CD14-positive monocyte (primary cell): Measurements from ENCODE around the gene DNAJC27. TPM values are rescaled to one million over a fixed set of nuclear protein-coding genes. Genes with fewer than 3 reads are reported as not detected.

Source experiments
- DNase-seq, 3 donors: peaks; one replicate each; pipeline ENCODE4 v3.0.0-alpha.2; 2011 to 2022
- H2AFZ ChIP-seq: 2 replicates; pipeline ENCODE4 v1.6.0; 2012; ENCODE audit warnings: mild to moderate bottlenecking, low read depth, low read length, inconsistent platforms; ENCODE audit not compliant: insufficient read depth, poor library complexity, severe bottlenecking
- H3K27ac ChIP-seq, 2 donors: 1 replicate in 1 of 2; 2 replicates in 1 of 2; pipeline ENCODE4 v1.5.1; 2012 to 2013; ENCODE audit warnings: low read length in 2 of 2, control low read depth in 1 of 2, inconsistent platforms in 1 of 2, low read depth in 1 of 2, mild to moderate bottlenecking in 1 of 2
- H3K27me3 ChIP-seq, 2 donors: one replicate each; pipeline versions ENCODE4 v1.6.0 to v1.6.1; 2011 to 2013; ENCODE audit warnings: low read length in 2 of 2; ENCODE audit not compliant: control insufficient read depth in 2 of 2, insufficient read depth in 2 of 2
- H3K36me3 ChIP-seq, 2 donors: replicated peaks in 1 of 2; 1 replicate in 1 of 2; 2 replicates in 1 of 2; pipeline versions ENCODE4 v1.5.1 to v1.6.1; 2012 to 2013; ENCODE audit warnings: low read length in 2 of 2, control low read depth in 1 of 2, inconsistent platforms in 1 of 2, mild to moderate bottlenecking in 1 of 2; ENCODE audit not compliant: insufficient read depth in 2 of 2, control insufficient read depth in 1 of 2
- H3K4me1 ChIP-seq, 2 donors: 1 replicate in 1 of 2; 2 replicates in 1 of 2; pipeline versions ENCODE4 v1.5.1 to v1.6.1; 2012 to 2013; ENCODE audit warnings: low read length in 2 of 2, control low read depth in 1 of 2, inconsistent platforms in 1 of 2, mild to moderate bottlenecking in 1 of 2, moderate library complexity in 1 of 2; ENCODE audit not compliant: insufficient read depth in 2 of 2, control insufficient read depth in 1 of 2
- H3K4me2 ChIP-seq: replicated peaks from 2 replicates; pipeline ENCODE3; 2012; ENCODE audit warnings: low read length, moderate library complexity, mild to moderate bottlenecking; ENCODE audit not compliant: poor library complexity, severe bottlenecking; ENCODE audit errors: extremely low read depth
- H3K4me3 ChIP-seq, 3 experiments: fragments of 200-600 bp in 1 of 3; sonication (generic) in 1 of 3; replicated peaks in 1 of 3; 1 replicate in 2 of 3; 2 replicates in 1 of 3; pipeline ENCODE4 v1.5.1; 2011 to 2013; ENCODE audit warnings: low read length in 3 of 3, mild to moderate bottlenecking in 3 of 3, control low read depth in 2 of 3, low read depth in 2 of 3, inconsistent platforms in 1 of 3, moderate library complexity in 1 of 3
- H3K79me2 ChIP-seq: 2 replicates; pipeline ENCODE4 v1.6.0; 2012; ENCODE audit warnings: mild to moderate bottlenecking, control low read depth, inconsistent platforms, low read length, moderate library complexity; ENCODE audit not compliant: insufficient read depth
- H3K9ac ChIP-seq: 2 replicates; pipeline ENCODE4 v1.6.0; 2017; ENCODE audit warnings: low read length, mild to moderate bottlenecking; ENCODE audit not compliant: insufficient read depth, poor library complexity, severe bottlenecking
- H3K9me3 ChIP-seq, 2 donors: replicated peaks in 1 of 2; 1 replicate in 1 of 2; 2 replicates in 1 of 2; pipeline versions ENCODE4 v1.5.1 to v1.6.1; 2012 to 2013; ENCODE audit warnings: low read length in 2 of 2, control low read depth in 1 of 2; ENCODE audit not compliant: control insufficient read depth in 1 of 2, insufficient read depth in 1 of 2
- H4K20me1 ChIP-seq: 2 replicates; pipeline ENCODE4 v1.6.0; 2012; ENCODE audit warnings: mild to moderate bottlenecking, low read length, control low read depth, moderate library complexity; ENCODE audit not compliant: insufficient read depth
- H3K27ac Mint-ChIP-seq, 7 donors: one replicate each; pipeline ENCODE4 v1.8.0; 2020; ENCODE audit warnings: mild to moderate bottlenecking in 7 of 7, mixed read lengths in 7 of 7, moderate library complexity in 6 of 7, inconsistent platforms in 2 of 7
- H3K27me3 Mint-ChIP-seq, 3 donors: one replicate each; pipeline ENCODE4 v1.8.0; 2021 to 2022; ENCODE audit warnings: low read depth in 3 of 3, mild to moderate bottlenecking in 3 of 3, mixed read lengths in 3 of 3, moderate library complexity in 3 of 3, inconsistent platforms in 1 of 3
- H3K36me3 Mint-ChIP-seq, 2 donors: one replicate each; pipeline ENCODE4 v1.8.0; 2020; ENCODE audit warnings: mixed read lengths in 2 of 2, inconsistent platforms in 1 of 2, mild to moderate bottlenecking in 1 of 2
- H3K4me1 Mint-ChIP-seq: one replicate; pipeline ENCODE4 v1.8.0; 2020; ENCODE audit warnings: mild to moderate bottlenecking, mixed read lengths
- H3K4me3 Mint-ChIP-seq, 2 donors: one replicate each; pipeline ENCODE4 v1.8.0; 2020; ENCODE audit warnings: mild to moderate bottlenecking in 2 of 2, mixed read lengths in 2 of 2, moderate library complexity in 1 of 2
- H3K9me3 Mint-ChIP-seq, 7 donors: one replicate each; pipeline ENCODE4 v1.8.0; 2020 to 2022; ENCODE audit warnings: mixed read lengths in 7 of 7, mild to moderate bottlenecking in 6 of 7, moderate library complexity in 6 of 7, inconsistent platforms in 2 of 7
- CTCF ChIP-seq: fragments of 200-600 bp; IDR thresholded peaks from one replicate; pipeline ENCODE4 v1.8.0; 2022; ENCODE audit warnings: antibody characterized with exemption, mild to moderate bottlenecking
- WGBS: methylation state at CpG from one replicate; pipeline ENCODE4 v1.1.5; 2013; ENCODE audit warnings: missing lambda C conversion rate; ENCODE audit not compliant: insufficient coverage; 5-methylcytosine and 5-hydroxymethylcytosine counted together
- intact Hi-C, 2 donors: fragments of 100-400 bp; cut with micrococcal nuclease; formaldehyde crosslinking; loops; one replicate each; pipeline versions ENCODE4 v1.15.0 to v1.15.1; 2023
- polyA plus RNA-seq, 3 donors: library from polyadenylated mRNA; depleted of rRNA in 1 of 3; unstranded in 2 of 3; stranded (reverse) in 1 of 3; fragments of 300-500 nt in 2 of 3; fragments of >200 nt in 1 of 3; fragmentation: Illumina TruSeq in 2 of 3; gene quantifications; 1 replicate in 2 of 3; 2 replicates in 1 of 3; pipeline ENCODE4 v1.2.3, GENCODE V29; 2012 to 2021

Gene DNAJC27
- polyA plus RNA-seq, 3 donors: 0.86 to 2.8 (median 2.2) TPM

GRCh38 chr2:24919037-24919505 lies 52.7 kb downstream of the DNAJC27 start:
- Histone ChIP-seq H3K4me1 (peaks cover 10 to 17% of the 10 kb centered on the region in 2 donors), H3K36me3 (no peaks in the 10 kb centered on the region), H3K27me3 (peaks cover 4 to 20% of the 10 kb centered on the region in 2 donors), H3K4me3 (peak overlapping the region; percentile 33 to 68 (median 34)), H3K27ac (no peak overlapping the region), H4K20me1 (no peaks in the 10 kb centered on the region), H2AFZ (peak overlapping the region; percentile 67), H3K9me3 (no peaks in the 10 kb centered on the region), H3K4me2 (peak overlapping the region; percentile 78), H3K79me2 (no peaks in the 10 kb centered on the region), H3K9ac (peak overlapping the region; percentile 40)
- WGBS: 31% methylated on average over 11 of the region's 13 CpGs
- Mint-ChIP-seq H3K27ac (no peak overlapping the region), H3K9me3 (peaks cover 0 to 1% (median 0%) of the 10 kb centered on the region in 7 donors), H3K4me1 (peaks cover 30% of the 10 kb centered on the region), H3K27me3 (peaks cover 17 to 27% (median 21%) of the 10 kb centered on the region in 3 donors), H3K4me3 (peak overlapping the region; percentile 85 to 92), H3K36me3 (peaks cover 12 to 13% of the 10 kb centered on the region in 2 donors)
- no peak for DNase-seq
- intact Hi-C loops: no loop called here
- no peak for TF ChIP-seq CTCF

- Histone ChIP-seq H2AFZ (no peak overlapping the region), H4K20me1 (no peaks in the 10 kb centered on the region), H3K4me1 (peaks cover 10 to 17% of the 10 kb centered on the region in 2 donors), H3K36me3 (no peaks in the 10 kb centered on the region), H3K4me3 (peak overlapping the region in 1 of 3 experiments; percentile 68), H3K4me2 (peak overlapping the region; percentile 78), H3K27ac (no peak overlapping the region), H3K9ac (no peak overlapping the region), H3K27me3 (peaks cover 4 to 20% of the 10 kb centered on the region in 2 donors), H3K79me2 (no peaks in the 10 kb centered on the region), H3K9me3 (no peaks in the 10 kb centered on the region)
- intact Hi-C loops: no loop called here
- H3K36me3 Mint-ChIP-seq: peaks cover 13 to 15% of the 10 kb centered on the region in 2 donors
- peak overlapping the region; percentile 85 to 92 for H3K4me3 Mint-ChIP-seq
- peaks cover 17 to 27% (median 21%) of the 10 kb centered on the region in 3 donors for H3K27me3 Mint-ChIP-seq
- H3K27ac Mint-ChIP-seq: no peak overlapping the region
- H3K9me3 Mint-ChIP-seq: peaks cover 0 to 1% (median 0%) of the 10 kb centered on the region in 7 donors
- TF ChIP-seq CTCF: no peak
- H3K4me1 Mint-ChIP-seq: peaks cover 30% of the 10 kb centered on the region
- 94% methylated on average over 42 of the region's 42 CpGs for WGBS
- no peak for DNase-seq
Measured at GRCh38 chr2:24918326-24919036, 53.3 kb downstream of the DNAJC27 start.
